ENCODE measurements around the gene LCE4A. TPM values are rescaled to one million over a fixed set of nuclear protein-coding genes. Genes with fewer than 3 reads are reported as not detected.
"Not testable (repeated sequence)": the region's sequence is repeated elsewhere in the genome, so short reads cannot be mapped to it uniquely, and the experiment has no call there.

LCE4A gene
- total and polyA plus RNA-seq, 8 donors: not detected

GRCh38 chr1:152673016-152673415 lies 34.9 kb upstream of the LCE4A start:
- intact Hi-C loops (cut with DNase I): no loop called here
- no peaks in the 10 kb centered on the region for H3K9me3 ChIP-seq
- ATAC-seq: no peak
- no peaks in the 10 kb centered on the region for H3K27me3 ChIP-seq
- DNase-seq: no peak
- H3K27ac ChIP-seq: no peak overlapping the region
- no peaks in the 10 kb centered on the region for H3K4me1 ChIP-seq
- no peaks in the 10 kb centered on the region for H3K36me3 ChIP-seq
- H3K4me3 ChIP-seq: no peak overlapping the region
- no peak for TF ChIP-seq CTCF (IDR thresholded peaks at IDR 0.05)

GRCh38 chr1:152674983-152675382 lies 33.0 kb upstream of the LCE4A start, which contains the start of gene LCE2C:
LCE2C (plus strand) TSS chr1:152675279; CDS start chr1:152676016, 737 bp downstream.
- H3K4me1 ChIP-seq; H3K27ac ChIP-seq; intact Hi-C loops (cut with DNase I); DNase-seq; H3K4me3 ChIP-seq; H3K36me3 ChIP-seq; ATAC-seq; H3K27me3 ChIP-seq; H3K9me3 ChIP-seq: not testable (repeated sequence)

- H3K9me3 ChIP-seq: no peaks in the 10 kb centered on the region
- no peak overlapping the region for H3K4me3 ChIP-seq
- DNase-seq (no peak), ATAC-seq (no peak)
- peaks cover 0 to 7% of the 10 kb centered on the region in 2 donors for H3K27me3 ChIP-seq
- TF ChIP-seq CTCF (IDR thresholded peaks at IDR 0.05): no peak
- no peaks in the 10 kb centered on the region for H3K36me3 ChIP-seq
- no peak overlapping the region for H3K27ac ChIP-seq
- H3K4me1 ChIP-seq: no peaks in the 10 kb centered on the region
- intact Hi-C loops (cut with DNase I): no loop called here
Observed at GRCh38 chr1:152679459-152679858, 28.5 kb upstream of the LCE4A start.

- intact Hi-C loops (cut with DNase I): no loop called here
- H3K36me3 ChIP-seq: no peaks in the 10 kb centered on the region
- H3K4me1 ChIP-seq: no peaks in the 10 kb centered on the region
- H3K27ac ChIP-seq: no peak overlapping the region
- no peaks in the 10 kb centered on the region for H3K9me3 ChIP-seq
- no peak for TF ChIP-seq CTCF (IDR thresholded peaks at IDR 0.05)
- H3K4me3 ChIP-seq: no peak overlapping the region
- no peak for DNase-seq
- ATAC-seq: no peak
- peaks cover 0 to 7% of the 10 kb centered on the region in 2 donors for H3K27me3 ChIP-seq
Observed at GRCh38 chr1:152681616-152682015, 26.3 kb upstream of the LCE4A start.

- TF ChIP-seq CTCF (IDR thresholded peaks at IDR 0.05): no peak
- Histone ChIP-seq H3K9me3 (no peaks in the 10 kb centered on the region), H3K36me3 (no peaks in the 10 kb centered on the region), H3K4me1 (no peaks in the 10 kb centered on the region), H3K4me3 (no peak overlapping the region), H3K27me3 (peaks cover 0 to 7% of the 10 kb centered on the region in 2 donors), H3K27ac (no peak overlapping the region)
- intact Hi-C loops (cut with DNase I): no loop called here
- DNase-seq: no peak
- no peak for ATAC-seq
Observed at GRCh38 chr1:152683846-152684245, 24.1 kb upstream of the LCE4A start.

- not testable (repeated sequence) for H3K9me3 ChIP-seq, H3K27me3 ChIP-seq
Observed at GRCh38 chr1:152685823-152686222, 22.1 kb upstream of the LCE4A start, which contains the start of gene LCE2B. LCE2B (plus strand) TSS chr1:152686123; CDS start chr1:152686844, 721 bp downstream.

More at GRCh38 chr1:152685823-152686222, 22.1 kb upstream of the LCE4A start, which contains the start of gene LCE2B:
- ATAC-seq; H3K36me3 ChIP-seq; H3K27ac ChIP-seq; H3K4me1 ChIP-seq; DNase-seq; intact Hi-C loops (cut with DNase I); H3K4me3 ChIP-seq: not testable (repeated sequence)

Measured in left lung (tissue), 10 donors.